MV-4-11 (cell line): ENCODE measurements around the gene EDIL3.

Source experiments
- DNase-seq: peaks from one replicate; lab custom pipeline; 2025; lab: John Stamatoyannopoulos, UW

The EDIL3 gene, protein sequence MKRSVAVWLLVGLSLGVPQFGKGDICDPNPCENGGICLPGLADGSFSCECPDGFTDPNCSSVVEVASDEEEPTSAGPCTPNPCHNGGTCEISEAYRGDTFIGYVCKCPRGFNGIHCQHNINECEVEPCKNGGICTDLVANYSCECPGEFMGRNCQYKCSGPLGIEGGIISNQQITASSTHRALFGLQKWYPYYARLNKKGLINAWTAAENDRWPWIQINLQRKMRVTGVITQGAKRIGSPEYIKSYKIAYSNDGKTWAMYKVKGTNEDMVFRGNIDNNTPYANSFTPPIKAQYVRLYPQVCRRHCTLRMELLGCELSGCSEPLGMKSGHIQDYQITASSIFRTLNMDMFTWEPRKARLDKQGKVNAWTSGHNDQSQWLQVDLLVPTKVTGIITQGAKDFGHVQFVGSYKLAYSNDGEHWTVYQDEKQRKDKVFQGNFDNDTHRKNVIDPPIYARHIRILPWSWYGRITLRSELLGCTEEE

GRCh38 chr5:84384604-84385575, at the start of gene EDIL3:
EDIL3 (minus strand) TSS chr5:84384880; CDS start chr5:84384374, 506 bp downstream.
- no peak for DNase-seq

- DNase-seq: no peak
These were observed 48.8 kb upstream of the EDIL3 start for GRCh38 chr5:84433461-84433860.

DNA sequence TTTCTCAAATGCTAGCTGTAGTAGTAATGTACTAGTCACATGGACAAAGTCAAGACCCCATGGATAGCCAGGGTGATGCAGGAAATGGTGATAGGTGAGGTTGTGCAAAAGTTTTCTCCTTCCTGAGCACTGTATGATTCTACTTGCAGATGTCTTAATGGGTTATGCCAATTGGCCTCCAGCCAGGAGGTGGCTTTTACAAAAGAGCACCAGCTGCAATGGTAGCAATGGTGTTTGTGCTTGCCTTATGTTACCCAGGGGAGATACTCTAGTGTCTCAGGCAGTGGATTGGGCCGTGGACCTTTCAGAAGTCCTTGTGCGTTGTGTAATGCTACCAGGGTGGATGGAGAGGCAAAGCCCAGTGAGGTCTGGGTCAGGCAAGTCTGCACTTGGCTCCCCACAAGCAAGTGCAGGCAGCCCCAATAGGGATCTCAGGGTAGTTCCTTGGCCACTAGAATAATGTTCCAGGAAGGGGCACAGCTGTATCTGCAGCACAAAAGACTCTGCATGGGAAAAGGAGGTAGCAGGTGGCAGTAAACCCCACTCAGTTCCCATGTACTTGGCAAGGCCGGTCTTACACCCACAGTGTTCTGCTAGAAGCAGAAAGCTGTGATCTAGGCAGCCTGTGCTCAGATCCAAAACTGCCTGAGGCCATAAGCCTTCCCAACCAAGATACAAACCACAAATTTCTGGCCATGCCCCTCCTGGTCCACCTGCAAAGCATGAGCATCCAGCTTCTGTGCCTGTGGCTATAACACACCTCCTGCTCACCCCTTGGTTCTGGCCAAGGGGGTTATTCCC, 46.4 kb upstream of the EDIL3 start:
- no peak for DNase-seq

GRCh38 chr5:84430079-84430478, 45.4 kb upstream of the EDIL3 start:
- DNase-seq: no peak

GRCh38 chr5:84425365-84425881, 40.7 kb upstream of the EDIL3 start:
- no peak for DNase-seq

DNA sequence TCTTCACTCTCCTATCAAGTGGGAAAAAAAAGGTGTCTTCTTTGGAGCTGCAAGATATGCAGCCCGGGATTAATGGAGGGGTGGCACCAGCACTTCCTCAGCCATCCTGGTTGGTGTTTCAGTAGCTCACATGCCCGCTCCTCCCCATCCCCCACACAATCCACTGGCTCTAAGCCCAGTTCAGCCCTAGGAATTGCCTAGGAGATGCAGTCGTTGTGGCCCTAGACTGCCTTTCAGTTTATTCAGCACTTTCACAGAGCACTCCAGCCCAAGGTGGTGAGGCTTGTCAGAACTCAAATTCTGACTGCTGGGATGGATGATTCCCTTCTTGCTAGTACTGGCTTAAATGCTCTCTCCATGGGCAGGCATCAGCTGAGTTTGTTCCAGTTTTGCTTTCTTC, 35.1 kb upstream of the EDIL3 start:
- no peak for DNase-seq

- no peak for DNase-seq
These were observed 27.3 kb upstream of the EDIL3 start for GRCh38 chr5:84411832-84412605.

DNA sequence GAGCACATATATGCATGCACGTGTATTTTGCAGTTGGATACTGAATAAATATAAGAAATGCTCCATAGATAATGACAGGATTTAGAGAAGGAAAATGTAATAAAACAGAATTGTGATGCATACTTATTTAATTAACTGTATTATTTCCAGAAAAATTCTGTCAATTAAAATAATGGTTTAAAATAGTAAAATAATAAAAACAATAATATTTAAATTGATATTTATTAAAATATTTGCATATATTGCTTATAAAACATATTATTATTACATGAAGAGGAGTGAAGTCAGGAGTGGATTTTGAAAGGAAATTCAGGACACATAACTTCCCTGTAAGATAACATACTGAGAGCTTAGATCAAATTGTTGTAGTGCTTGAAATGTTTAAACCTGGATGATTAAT, 21.4 kb upstream of the EDIL3 start:
- no peak for DNase-seq

DNA sequence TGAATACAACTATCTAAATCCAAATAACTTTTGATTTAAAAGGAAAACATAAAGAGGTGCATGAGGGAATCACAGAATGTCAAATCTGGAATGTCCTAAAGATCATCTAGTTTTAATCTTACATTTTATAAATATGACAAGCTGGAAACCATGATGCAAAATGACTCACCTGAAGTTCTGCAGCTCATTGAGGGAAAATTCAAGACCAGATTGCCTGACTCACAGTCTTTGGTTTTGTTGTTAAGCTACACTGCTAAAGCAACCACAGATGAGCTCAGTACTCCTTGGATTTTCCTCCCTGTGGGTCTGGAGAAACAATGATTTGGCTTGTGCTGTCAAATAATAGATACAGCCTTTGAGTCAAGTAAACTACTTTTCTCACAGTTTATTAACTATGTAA, 19.1 kb upstream of the EDIL3 start:
- no peak for DNase-seq

GRCh38 chr5:84397385-84397784, 12.7 kb upstream of the EDIL3 start:
- DNase-seq: no peak

DNA sequence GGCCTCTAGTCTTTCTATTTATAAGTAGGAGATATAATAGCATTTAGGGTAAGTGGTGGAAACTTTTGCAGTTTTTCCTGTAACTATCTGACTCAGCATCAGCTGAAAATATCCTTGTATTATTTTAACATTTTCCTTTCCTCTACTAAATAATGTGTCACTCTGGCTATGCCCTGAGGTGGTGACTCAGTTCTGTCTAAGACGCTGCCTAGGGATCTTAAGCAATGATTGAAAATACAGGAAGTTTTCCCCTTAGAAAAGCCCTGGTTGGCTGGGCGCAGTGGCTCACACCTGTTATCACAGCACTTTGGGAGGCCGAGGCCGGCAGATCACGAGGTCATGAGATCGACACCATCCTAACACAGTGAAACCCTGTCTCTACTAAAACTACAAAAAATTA, 9.3 kb upstream of the EDIL3 start:
- DNase-seq: peak; percentile 5

- no peak for DNase-seq
These were observed 8.2 kb upstream of the EDIL3 start for GRCh38 chr5:84392836-84393235.

GRCh38 chr5:84385705-84386104, 1.0 kb upstream of the EDIL3 start:
- DNase-seq: no peak

GRCh38 chr5:84383816-84384603, 670 bp downstream of the EDIL3 start:
- DNase-seq: no peak

DNA sequence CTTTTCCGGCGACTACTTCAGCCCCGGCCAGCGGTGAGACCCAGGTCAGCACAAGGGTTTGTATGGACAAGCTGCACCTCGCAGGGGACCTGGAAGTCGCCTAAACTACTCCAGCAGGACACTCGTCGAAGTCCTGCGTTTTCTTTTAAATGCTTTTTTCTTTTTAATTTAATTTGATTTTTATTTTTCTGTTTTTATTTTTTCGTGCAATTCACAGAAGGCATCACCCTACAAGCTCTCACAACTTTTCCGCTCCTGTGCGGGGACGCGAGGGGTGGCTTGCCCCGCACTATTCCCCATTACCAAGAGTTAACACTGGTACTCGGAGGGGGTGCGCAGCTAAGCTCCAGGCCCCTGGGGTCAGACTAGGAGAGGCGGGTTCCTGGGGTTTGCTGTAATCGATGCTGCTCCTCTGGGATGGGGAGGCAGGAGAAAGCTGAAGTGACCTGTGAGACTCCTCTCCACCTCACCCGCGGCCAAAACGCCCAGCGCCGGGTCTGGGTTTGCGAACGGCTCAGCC, 1.3 kb downstream of the EDIL3 start:
- no peak for DNase-seq

DNA sequence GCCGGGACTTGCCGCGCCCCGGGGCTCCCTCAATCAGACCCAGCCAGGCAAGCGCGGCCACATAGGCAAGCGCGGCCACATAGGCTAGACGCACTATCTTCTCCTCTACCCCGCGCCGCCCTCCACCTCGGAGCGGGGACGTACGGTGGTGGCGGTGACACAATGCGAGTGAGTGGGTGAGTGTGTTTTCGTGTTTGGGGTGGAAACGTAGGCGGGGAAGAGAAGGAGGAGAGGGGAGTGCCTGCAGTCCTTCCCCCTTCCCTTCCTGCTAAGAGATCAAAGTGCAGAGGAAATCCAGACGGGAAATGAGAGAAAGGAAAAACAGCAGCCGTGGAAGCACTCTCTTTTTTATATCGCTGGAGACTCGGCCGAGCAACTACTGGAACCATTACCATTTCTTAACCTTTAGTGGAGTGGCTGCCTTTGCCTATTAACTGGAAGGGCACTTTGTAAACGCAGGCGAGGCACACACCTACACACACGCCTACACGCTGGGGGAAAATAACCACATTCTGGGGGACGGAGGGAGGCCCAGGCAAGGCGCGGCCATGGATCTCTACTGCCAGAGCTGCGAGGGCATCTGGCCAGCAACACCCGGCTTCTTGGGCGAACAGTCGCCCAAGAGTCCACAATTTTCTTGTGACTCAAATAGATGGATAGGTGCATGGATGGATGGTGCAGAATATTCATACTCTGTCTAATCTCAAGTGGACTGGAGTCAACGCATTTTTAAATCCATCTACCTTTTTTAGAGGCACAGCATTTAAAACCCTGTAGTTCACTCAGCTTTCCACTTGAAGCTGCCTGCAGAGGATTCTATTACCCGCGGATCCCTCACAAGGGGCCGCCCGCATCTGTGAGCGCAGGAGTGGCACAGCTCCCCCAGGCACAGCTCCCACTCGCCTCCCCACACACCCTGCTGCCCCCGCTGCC, 2.1 kb downstream of the EDIL3 start:
- no peak for DNase-seq

DNA sequence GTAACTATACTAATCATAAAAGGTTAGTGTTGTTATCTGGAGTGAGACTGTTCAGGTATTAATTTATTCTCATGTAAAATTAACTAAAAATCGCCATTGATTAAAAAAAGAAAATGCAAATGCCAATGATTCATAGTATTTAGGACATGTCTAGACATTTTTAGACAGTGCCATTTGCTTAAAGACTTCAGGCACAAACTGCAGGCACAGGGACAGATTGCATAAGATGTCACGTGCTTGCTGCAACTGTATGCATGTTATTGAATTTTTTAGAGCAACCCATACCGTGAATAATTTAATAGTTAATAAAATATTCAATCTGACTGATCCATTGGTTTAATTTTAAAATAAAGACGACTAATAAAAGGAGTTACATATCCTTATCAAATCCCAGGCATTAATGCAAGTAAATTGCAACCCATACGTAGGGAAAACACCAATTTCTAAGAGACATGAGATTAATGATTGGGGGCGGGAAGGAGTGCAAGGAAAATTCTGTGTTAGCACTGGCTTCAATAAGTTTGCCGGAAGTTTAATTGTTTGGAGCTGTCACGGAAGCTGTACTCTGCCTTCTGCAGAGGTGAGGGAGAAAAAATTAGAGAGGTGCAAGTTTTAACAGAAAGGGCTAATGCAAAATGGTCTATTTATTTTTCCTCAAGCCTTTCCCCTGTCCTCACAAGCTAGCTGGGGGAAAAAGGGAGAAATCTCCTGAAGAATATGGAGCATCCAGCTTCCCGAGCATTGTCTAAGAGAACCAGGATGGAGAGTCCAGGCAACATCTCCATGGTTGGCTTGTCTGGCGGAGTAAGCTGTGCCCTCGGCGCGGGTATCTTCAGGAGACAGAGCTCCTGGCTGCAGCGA, 2.9 kb downstream of the EDIL3 start:
- DNase-seq: no peak

DNA sequence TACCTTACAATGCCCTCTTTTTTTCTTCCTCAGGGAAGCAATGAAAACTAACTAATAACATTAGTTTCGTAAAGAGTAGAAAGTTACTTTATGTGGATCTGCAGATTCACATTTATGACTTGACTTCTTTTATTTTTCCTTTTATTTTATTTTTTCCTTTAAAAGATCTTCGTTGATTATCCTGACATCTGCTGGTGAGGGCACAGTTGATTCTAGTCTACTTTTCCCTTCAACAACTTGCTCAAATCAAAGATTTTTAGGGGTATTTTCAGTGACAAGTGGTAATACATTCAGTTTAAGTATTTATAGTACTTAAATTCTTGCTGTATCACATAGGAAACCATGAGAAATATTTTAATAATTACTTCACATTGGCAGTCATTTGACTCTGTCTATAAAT, 4.9 kb downstream of the EDIL3 start:
- no peak for DNase-seq
